NCI-H748 (cell line): ENCODE measurements around the gene A4GALT.
A peak's percentile ranks its signal among the peaks of the same experiment; 100 is the strongest.

Experiments
- DNase-seq: peaks from one replicate; lab custom pipeline; 2025; ENCODE audit not compliant: unreplicated experiment; lab: John Stamatoyannopoulos, UW

A4GALT gene

DNA sequence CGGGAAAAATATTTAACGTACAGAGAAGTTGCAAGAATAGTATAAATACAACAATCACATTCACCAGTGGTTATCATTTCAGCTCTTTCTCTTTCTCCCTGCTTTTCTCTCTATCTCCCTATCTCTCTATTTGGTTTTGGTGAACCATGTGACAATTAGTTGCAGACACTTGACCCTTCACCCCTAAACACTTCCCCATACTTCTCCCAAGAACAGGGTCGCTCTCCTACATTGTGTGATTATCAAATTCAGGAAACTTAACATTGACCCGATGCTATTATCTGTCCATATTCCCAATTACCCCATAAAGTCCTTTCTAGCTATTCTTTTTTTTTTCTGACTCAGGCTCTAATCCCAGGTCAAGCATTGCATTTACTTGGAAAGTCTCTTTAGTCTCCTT, 66.7 kb downstream of the A4GALT start:
- DNase-seq: no peak

DNA sequence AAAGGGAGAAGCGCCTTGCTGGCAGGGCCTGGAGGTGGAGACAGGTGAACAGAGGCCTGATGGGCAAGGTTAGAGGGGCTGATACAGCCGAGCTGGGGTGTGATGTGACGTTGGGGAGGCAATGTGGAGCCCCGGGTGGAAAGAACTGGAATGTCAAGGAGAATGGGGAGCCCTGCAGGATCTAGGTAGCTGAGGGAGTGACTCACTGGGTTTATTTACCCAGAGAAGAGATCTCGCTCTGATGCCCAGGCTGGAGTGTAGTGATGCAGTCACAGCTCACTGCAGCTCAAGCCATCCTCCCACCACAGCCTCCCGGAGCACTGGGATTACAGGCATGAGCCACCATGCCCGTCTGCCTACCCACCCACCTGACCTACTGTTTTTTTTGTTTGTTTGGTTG, 69.5 kb downstream of the A4GALT start:
- DNase-seq: no peak

DNA sequence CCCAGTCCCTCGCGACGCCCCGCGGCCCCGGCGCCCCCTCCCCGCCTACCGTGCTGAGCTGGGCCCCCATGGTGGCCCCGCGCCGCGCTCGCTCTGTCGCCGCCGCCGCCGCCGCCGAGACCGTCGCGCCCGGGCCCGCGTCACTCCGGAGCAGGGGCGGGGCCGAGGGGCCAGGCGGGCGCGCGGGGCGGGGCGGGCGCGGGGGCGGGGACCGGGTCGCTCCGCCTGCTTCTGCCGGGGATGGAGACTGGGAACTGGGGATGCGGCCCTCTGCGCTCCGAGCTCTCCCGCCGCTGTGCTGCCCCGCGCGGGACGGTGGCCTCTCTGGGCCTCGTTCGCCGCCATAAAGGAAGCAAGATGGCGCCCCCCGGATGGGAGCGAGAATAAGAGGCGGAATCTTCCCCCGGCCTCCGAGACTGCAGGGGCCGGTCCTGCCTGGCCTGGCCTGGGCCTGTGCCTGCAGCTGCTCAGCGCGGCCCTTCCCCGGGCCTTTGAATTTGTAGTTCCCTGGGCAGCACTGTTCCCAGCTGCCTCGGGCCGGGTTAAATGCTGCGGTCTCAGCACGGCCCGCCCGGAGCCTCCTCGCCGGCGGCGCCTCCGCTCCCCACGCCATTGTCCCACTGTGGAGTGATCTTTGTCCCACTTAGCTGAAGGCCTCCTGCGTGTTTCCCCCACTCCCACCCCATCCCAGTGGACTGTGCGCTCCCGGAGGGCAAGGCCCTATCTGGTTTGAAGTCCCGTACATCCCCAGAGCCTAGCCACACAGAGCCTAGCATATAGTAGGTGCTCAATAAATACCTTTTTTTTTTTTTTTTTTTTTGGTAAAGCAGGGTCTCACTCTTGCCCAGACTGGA, 71.2 kb downstream of the A4GALT start, which contains the start of gene CYB5R3:
Gene CYB5R3 (minus strand): TSS at position 147 of the 854 bp plus-strand sequence. CDS start 77 bp downstream, at position 70.
- peak; percentile 90 for DNase-seq

DNA sequence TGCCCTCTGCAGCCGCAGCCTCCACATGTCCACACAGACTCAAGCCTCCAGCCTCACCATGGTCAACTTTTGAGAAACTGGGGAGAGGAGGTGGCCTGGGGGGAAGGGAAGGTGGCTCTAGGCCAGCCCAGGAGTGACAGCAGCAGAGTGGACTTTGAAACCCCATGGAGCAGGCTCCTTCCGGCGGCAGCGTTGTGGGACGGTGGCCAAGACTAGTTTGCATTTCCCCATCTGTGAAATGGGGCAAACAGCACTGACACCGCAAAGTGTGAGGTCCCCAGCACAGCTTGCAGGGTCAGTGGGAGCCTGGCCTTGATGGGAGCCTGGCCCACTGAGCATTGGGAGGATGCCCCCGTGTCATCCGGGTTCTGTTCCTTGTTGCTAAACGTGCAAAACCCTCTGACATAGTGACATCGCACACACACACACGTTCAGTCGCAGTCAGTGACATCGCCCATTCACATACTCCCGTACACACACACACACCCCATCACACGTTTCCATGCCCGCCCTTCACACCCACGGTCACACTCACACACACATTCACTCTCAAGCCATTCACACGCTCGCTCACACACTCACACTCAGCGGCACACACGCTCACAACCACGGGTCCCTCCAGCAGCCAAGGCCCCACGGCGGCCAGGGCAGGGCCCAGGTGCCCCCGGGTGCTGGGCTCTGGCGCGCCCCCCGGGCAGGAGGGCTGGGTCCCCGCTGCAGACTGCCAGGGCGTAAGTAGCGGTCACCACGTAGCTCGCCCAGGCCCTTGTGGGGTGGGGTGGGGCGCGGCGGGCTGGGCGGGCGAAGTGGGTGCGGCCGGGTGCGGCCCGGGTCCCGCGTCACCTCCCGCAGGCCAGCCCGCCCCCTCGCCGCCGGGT, 72.1 kb downstream of the A4GALT start:
- peak; percentile 66 for DNase-seq

DNA sequence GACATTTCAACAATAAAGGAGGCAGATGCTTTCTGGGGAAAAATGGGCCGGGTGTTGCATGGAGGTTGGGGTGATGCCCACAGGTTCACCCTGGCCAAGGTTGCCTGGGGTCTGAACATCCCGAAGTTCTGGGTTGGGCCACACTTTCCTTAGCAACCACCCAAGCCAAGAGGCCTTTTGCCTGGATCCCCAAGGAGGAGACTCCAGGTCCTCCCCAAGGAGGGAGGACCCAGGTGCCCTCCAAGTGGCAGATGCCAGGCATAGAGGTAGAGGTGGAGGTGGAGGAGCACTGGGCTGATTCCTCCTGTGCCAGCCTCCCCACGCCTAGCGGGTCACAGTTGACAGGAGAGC, 72.7 kb downstream of the A4GALT start:
- DNase-seq: no peak

DNA sequence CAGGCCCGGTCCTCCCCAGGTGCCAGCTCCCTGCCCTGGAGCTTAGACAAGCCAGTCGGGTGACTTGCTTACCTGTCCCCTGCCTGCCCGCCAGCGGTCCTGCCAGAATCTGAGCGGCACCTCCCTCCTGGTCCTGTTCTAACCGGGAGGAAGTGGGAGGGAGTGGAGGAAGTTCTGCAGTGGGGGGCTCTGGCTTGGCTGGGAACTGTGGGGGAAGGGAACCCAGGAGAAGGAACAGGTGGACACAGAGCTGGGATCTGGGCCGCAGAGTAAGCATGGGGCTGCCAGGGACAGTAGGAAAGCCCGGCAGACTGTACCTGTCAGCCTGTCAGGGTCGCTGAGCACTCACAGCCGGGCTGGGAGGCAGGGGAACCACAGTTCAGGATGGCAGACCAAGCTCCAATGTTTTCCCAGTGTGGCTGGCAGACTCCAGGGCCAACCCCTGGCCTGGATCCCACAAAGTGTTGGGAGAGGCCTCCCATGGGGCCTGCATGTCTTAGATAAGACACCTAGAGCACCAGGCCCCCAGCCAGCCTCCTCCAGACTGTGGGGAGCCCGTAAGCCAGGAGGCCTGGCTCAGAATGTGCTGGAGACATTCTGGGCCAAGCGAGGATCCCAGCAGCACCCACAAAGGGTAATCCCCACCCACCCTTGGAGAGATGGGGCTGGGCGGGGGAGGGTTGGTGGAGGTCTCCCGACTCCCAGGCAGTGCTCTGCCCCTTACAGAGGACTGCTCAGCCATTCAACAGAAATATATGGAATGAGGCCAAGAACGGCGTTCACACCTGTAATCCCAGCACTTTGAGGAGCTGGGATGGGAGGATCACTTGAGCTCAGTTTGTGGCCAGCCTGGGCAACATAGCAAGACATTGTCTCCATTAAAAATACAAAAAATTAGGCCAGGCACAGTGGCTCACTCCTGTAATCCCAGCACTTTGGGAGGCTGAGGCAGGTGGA, 73.8 kb downstream of the A4GALT start:
- DNase-seq: no peak

DNA sequence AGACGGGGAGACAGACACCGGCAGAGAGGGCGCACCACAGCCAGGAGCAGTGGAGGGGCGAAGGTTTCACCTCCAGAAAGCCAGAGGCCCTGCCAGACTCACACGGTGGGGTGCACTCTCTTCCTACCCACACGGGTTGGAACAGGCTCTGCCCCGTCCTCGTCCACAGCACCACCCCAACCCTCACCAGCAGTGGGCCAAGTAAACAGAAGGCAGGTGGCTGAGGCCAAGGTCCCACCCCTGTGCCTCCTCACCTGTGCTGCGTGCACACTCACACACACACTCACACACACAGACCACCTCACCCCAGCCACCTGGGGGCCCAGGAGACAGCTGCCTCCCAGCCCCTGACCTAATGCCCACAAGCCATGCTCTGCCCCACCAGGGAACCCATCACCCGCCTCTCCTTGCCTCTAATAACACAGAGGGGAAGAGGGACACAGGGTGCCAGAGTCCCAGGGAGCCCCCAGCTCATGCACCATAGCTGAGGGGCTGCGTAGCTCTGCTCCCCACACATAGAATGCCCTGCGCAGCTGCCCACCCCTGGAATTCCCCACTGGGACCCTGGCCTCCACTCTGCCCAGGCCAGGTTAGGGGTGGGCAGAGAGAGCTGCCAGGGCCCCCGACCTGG, 74.6 kb downstream of the A4GALT start:
- DNase-seq: no peak

DNA sequence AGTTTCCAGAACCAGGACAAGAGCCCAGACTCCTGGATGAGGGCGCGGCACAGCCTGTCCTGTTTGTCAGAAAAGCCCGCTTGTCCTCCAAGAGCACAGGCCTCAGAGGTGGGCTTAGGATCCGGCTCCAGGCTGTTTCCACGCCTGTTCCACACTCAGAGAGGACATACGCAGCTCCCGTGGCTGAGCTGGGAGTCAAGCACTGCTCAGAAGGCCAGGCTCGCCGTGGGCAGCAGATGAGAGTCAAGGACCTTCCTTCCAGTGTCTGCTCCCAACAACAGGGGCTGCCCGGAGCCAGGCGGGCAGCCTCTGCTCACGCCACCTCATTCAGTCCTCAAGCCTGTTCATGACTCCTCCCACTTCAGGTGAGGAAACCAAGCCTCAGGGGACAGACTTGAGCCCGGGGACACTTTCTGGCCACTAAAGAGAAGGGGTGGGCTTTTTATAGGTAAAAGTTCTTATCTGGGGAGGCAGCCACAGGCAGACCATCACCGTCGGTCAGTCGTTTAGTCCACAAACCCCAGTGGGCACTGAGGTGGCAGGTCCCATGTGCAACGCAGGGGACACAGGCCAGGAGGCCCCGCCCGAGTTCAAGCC, 75.2 kb downstream of the A4GALT start:
- DNase-seq: no peak

DNA sequence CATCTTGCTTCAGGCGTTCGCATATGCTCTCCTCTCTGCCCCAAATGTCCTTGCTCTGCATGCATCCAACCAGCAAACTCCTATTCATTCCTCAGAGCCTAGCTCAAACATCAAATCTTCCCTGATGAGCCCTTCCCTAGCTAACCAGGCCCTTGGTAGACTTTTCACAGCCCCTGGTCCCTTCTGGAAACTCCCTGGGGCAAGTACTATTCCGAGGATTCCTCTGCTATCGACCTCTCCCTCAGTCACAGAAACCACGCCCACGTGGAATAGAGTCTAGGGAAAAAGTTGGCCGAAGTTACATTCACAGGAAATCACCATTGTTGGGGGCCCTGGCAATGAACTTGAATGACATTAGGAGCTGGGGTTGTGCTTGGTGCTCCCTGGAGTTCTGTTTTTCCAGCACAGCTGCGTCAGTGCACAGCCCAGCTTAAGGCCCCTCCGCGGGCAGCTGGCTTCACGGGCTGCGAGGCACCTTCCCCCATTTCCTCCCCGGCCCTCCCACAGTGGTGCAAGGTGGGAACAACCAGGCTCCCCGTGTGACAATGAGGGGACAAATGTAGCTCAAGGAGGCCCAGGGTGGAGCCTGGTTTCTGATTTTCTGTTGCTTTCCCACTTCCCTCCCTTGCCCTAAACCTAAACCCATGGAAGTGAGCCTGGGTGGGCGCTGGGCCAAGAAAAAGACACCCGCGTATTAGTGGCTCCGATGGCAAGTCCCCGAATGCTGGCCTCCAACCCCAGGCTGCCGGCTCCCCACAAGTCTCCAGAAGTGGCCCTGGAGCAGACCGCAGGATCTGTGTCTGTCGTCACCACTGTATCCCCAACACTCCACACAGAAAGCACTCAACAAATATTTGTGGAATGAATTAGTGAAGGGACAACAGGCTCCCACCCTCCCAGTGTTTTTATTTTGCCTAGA, 76.0 kb downstream of the A4GALT start:
- DNase-seq: no peak

DNA sequence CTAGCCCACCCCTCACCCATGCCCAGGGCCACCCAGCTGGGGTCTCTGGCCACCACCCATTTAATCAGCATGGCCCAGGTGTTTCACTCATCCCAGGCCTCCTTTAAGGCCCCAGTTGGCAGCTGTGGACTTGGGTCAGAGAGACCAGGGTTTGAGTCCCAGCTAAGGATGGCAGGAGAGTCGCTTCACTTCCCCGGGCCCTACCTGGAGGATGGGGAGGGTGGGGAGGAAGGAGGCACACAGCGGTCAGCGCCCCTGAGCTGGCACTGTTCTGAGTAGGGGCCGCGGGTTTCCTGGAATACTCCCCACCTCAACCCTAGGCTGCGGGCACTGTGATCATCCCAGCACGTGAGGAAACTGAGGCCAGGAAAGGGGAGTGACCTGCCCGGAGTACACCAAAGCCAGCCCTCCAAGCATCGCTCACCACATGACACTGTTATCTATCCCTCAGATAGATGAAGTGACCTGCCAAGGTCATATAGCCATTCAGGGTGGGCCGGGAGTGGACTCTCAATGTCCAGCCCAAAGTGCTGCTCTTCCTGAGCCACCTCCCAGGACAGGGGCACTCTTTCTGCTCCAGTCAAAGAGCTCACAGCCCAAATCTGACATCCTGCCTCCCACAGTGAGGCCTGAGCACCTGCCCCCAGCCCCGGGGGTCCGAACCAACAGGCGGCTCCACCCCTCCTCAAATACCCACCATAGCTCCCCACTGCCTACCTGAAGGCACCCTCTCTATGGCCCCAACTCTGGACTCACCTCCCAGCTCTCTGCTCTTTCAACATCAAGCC, 76.8 kb downstream of the A4GALT start:
- no peak for DNase-seq

DNA sequence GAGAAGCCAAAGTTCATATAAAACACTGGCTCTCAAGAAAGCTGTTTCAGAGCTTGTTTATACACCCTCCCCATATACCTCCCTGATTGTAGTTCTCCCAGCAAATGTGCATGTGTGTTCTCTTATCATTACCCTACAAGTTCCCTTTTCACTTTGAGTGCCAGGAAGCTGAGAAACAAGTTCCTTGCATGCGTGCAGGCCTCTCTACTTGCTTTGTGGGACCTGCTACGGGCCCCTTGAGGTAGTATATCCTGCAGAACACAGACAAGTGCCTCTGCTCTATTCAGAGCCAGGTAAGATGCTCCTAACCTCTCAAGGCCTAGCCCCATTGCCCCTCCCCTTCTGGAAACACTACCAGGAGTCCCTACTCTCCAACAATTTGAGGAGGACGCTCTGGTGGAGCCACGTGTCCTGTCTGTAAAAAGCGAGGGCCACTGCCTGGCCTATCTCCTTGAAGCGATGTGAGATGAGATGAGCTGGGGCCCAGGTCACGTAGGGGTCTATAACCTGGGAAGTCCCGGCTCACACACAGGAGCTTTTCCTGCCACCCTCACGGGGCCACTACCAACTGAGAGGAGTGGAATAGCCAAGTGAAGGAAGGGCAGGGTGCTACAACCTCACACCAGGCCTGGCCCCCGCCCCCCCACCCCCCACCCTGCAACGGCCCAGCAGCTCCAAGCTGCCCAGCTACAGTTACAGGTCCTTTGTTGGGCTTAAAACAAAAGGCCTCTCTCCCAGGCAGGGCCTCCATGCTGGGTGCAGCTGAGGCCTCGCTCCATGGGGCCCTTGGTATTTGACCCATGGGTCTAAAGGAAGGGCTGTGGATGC, 77.7 kb downstream of the A4GALT start:
- DNase-seq: no peak
